ENCODE data around the gene EEF1G.
"Not testable (repeated sequence)": the region's sequence is repeated elsewhere in the genome, so short reads cannot be mapped to it uniquely, and the experiment has no call there.

EEF1G gene, protein sequence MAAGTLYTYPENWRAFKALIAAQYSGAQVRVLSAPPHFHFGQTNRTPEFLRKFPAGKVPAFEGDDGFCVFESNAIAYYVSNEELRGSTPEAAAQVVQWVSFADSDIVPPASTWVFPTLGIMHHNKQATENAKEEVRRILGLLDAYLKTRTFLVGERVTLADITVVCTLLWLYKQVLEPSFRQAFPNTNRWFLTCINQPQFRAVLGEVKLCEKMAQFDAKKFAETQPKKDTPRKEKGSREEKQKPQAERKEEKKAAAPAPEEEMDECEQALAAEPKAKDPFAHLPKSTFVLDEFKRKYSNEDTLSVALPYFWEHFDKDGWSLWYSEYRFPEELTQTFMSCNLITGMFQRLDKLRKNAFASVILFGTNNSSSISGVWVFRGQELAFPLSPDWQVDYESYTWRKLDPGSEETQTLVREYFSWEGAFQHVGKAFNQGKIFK

DNA sequence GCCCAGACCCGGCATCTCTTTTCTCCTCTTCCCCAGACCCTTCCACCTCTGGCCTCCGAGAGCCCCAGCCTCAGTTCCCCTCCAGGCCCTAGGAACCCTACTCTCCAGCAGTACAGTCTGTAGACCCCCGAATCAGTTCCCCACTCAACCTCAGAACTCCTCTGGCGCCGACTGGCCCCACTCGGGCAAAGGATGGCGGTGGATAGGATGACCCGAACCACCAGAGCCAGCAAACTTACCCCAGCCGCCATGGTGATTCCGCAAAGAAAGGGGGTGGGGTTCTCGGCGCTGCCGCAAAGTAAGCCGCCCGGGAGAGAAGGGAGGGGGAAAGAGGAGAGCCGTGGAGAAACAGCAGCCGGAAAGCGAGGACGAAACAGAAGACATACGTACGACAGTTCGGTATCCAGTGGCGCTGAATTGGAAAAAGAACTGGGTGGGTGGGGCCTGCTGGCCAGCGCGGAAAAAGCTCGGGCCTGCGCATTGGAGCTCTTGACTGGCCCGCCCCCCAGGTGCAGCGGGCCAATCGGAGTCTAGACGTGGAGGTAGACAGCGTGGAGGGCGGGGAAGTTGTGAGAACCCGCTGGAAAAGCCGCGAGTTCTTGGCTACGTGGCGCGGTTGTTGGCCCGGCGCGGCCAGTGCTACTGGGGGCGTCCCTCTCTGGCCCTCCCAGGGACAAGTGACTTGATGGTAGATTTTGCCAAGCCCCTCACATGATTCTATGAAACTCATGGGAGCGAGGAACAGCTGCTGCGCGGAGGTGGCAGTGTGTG, at the start of gene EEF1G:
Gene EEF1G (minus strand): TSS at position 300 of the 771 bp plus-strand sequence. CDS start 49 bp downstream, at position 251.
- peak; percentile 89 to 96 for DNase-seq (ENCODE audit: low read depth in 2 of 2, low spot score in 1 of 2)

DNA sequence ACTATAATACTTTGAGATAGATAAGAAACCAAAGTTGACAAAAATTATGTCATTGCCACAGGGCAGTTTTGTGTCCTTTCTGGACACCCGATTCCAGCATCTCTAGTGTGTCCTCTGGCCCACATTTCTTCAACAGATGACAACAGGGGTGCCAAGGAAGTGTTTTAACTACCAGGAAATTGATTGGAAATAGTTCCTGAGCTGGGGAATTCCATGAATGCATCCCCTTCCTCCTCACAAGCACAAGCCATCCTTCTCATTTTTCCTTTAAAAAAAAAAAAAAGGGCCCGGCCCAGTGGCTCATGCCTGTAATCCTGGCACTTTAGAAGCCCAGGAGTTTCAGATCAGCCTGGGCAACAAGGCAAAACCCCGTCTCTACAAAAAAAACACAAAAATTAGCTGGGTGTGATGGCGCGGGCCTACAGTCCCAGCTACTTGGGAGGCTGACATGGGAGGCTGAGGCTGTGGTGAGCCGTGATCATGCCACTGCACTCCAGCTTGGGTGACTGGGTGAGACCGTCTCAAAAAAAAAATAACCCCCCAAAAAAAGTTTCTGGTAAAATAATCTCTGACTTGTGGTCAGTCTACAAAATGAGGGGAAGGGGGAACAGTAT, 48.9 kb upstream of the EEF1G start:
- DNase-seq (ENCODE audit: low read depth in 2 of 2, low spot score in 1 of 2): no peak

DNA sequence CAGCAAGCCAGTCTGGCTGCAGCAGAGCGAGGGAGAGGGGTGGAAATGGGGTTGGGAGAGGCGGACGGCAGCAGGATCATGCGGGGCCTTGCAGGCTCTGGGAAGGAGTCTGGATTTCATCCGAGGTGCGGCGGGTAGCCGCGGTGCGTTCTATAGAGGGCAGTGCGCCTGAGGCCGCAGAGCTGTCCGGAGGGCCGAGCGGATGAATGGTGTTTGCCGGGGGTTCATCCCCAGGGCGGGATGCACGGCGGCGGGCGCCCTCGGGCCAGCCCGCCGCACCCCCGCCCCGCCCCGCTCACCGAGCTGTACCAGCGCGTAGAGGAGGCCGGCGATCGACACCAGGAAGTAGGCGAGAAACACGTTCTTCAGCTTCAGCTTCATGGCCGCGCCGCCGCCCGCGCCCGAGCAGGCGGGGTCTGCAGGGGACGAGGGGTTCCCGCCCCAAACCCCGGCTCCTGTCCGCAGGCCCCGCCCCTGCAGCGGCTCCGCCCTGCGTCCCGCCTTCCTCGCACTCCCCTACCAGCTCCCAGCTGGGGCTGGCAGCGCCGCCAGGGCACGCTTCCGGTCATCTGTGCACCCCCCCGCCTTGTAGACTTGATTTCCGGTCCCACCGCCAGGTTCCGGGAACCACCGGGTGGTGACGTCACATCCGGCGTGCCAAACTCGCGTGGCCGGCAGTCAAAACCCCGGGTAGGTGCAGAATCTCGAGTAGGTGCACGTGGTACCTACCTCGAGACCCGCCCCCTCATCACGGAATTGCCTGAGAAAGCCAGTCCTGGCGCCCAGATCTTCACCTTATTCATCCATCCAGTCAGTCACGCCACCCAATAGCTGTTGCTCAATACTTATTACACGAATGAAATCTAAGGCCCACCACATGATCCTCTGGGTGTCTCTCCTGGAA, 48.1 kb upstream of the EEF1G start, which contains the start of gene B3GAT3:
Gene B3GAT3 (minus strand): TSS at position 420 of the 904 bp plus-strand sequence. CDS start 39 bp downstream, at position 381.
- DNase-seq (ENCODE audit: low read depth in 2 of 2, low spot score in 1 of 2): peak; percentile 94 to 95

DNA sequence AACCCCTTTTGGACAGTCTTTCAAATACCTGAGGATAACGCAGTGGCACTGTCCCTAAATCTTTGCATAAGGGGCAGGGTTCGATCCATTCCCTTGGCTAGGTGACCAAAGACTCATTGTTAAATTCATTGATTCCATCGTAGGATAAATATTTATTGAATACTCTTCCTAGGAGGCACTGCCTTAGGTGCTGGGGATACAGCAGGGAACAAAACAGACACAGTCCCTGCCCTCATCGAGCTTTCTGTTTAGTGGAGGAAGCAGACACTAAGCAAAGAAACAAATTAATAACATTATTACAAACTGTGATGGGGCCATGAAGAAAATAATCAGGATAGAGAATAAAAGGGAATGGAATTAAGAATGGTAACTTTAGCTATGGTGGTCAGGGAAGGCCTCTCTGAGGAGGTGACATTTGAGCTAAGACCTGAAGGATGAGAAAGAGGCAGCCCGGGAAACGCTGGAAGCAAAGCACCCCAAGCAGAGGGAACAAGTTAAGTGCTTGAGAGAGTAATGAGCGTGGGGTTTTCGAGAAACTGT, 47.4 kb upstream of the EEF1G start:
- no peak for DNase-seq (ENCODE audit: low read depth in 2 of 2, low spot score in 1 of 2)

DNA sequence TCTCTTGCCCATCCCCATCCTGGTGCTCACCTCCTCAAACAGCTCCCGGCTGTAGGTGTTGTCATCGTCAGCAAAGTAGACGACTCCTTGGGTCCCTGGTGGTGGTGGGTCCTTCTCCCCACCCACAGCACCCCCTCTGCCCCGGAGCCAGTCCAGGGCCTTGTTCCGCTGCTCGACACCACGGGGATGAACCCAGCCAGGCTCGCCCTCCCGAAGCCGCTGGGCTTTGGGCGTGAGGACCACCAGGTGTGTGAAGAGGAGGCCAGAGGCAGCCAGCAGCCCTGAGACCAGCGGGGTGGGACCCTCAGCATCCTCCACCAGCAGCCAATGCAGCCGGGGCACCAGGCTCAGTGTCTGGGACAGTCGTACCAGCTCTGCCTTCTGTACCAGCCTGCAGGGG, 43.3 kb upstream of the EEF1G start:
- not testable (repeated sequence) for DNase-seq (ENCODE audit: low read depth in 2 of 2, low spot score in 1 of 2)

DNA sequence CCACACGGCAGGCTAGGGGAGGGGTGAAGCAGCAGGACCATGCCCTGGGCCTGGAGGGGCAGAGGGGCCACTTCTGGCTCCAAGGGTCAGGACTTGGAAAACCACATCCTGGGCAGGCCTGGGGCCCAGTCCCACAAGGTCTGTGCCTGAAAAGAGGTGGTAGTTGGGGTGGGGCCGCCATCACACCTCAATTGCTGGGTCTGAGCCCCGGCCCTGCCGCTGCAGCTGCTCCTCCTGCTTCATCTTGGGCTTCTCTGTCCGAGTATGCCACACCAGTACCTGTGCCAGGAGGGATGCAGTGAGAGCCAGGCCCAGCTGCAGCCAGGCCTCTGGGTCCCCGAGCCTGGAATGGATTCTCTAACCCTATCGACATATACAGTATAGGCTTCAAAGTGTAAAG, 41.8 kb upstream of the EEF1G start:
- DNase-seq (ENCODE audit: low read depth in 2 of 2, low spot score in 1 of 2): no peak

DNA sequence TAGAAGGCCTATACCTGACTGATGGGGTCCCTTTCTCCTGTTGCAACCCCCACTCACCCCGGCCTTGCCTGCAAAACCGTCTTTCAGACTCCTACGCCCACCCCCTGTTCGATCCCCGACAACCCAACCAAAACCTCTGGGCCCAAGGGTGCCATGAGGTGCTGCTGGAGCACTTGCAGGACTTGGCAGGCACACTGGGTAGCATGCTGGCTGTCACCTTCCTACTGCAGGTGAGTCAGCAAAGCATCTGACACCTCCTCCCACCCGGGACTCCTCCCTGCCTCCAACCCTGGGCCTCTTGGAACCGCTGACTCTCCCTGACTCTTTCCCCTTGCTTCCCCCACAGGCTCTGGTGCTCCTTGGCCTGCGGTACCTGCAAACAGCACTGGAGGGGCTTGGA, 40.6 kb upstream of the EEF1G start:
- no peak for DNase-seq (ENCODE audit: low read depth in 2 of 2, low spot score in 1 of 2)

DNA sequence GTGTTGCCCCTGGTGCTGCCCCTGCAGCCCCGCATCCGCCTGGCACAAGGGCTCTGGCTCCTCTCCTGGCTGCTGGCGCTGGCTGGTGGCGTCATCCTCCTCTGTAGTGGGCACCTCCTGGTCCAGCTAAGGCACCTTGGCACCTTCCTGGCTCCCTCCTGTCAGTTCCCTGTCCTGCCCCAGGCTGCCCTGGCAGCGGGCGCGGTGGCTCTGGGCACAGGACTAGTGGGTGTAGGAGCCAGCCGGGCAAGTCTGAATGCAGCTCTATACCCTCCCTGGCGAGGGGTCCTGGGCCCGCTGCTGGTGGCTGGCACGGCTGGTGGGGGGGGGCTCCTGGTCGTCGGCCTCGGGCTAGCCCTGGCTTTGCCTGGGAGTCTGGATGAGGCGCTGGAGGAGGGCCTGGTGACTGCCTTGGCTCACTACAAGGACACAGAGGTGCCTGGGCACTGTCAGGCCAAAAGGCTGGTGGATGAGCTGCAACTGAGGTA, 39.6 kb upstream of the EEF1G start:
- no peak for DNase-seq (ENCODE audit: low read depth in 2 of 2, low spot score in 1 of 2)

DNA sequence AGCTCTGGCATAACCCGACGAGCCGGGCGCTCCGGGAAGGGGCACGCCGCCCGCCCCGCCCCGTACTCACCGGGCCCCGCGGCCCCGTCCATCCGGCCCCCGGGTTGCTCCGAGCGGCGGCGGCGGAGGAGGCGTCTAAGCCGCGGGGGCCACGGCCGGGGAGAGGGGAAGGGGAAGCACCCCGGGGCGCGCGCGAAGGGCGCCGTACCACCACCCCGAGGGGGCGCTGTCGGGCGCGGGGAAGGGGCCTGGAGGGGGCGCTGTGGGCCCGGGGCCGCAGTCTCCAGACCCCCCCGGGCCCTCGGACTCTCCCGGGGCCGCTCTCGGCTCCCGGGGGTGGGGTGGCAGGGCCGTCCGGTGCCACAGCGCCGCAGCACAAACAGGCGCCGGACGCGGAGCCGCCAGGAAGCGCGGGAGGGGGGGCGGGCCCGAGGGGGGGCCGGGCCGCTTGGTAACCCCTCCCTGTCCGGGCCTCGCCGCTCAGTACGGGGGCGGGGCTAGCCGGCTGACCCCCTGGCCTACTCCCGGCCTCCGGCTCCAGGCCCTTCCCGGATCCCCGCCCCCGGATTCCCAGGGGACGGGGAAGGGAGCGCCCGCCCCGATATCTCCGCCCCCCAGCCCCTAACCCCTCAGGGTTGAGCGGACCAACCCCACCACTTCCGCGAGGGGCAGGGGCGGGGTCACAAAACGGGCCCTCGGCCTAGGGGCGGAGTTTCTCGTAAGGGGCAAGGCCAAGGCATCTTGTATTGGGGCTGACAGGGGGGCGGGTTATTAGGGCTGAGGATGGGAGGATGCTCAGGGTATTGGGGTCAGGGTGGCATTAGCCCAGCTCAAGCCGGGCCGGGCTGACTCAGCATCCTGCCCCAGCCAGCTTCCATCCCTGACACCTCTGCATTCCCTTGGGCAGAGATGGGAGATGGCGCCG, 38.9 kb upstream of the EEF1G start, which contains the start of the genes EML3 and ROM1:
Gene EML3 (minus strand): TSS at position 410 of the 925 bp plus-strand sequence. CDS start 318 bp downstream, at position 92.
Gene ROM1 (plus strand): TSS at position 892 of the 925 bp plus-strand sequence. CDS start 25 bp downstream, at position 917.
- peak; percentile 76 to 77 for DNase-seq (ENCODE audit: low read depth in 2 of 2, low spot score in 1 of 2)

DNA sequence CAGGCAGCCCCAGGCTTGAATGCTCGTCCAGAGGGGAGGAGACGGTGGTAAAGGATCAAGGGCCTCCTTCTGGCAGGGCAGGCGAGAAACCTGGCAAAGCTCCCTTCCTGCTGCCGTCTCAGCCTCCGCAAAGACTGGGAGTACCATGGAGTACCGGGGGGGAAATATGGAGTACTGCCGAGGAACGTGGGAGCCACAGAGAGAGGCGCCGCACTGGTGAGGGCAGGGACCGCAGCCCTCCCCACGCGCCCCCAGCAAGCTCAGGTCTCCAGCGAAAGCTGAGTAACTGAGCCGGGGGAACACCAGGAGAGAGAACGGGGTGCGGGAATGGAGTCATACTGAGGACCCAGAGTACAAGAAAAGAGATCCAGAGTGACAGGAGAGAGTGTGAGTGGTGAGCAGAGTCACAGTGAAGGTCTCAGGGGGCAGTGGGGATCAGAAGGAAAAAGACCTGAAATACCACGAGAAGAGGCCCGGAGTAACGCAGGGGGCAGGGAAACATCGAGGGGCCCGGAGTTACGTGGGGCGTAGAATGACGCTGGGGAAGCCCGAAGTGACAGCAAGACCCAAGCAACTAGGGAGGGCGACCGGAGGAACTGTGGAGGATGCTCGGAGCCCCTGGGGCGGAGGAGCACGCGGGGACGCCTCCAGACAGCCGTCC, 38.1 kb upstream of the EEF1G start:
- DNase-seq (ENCODE audit: low read depth in 2 of 2, low spot score in 1 of 2): no peak

DNA sequence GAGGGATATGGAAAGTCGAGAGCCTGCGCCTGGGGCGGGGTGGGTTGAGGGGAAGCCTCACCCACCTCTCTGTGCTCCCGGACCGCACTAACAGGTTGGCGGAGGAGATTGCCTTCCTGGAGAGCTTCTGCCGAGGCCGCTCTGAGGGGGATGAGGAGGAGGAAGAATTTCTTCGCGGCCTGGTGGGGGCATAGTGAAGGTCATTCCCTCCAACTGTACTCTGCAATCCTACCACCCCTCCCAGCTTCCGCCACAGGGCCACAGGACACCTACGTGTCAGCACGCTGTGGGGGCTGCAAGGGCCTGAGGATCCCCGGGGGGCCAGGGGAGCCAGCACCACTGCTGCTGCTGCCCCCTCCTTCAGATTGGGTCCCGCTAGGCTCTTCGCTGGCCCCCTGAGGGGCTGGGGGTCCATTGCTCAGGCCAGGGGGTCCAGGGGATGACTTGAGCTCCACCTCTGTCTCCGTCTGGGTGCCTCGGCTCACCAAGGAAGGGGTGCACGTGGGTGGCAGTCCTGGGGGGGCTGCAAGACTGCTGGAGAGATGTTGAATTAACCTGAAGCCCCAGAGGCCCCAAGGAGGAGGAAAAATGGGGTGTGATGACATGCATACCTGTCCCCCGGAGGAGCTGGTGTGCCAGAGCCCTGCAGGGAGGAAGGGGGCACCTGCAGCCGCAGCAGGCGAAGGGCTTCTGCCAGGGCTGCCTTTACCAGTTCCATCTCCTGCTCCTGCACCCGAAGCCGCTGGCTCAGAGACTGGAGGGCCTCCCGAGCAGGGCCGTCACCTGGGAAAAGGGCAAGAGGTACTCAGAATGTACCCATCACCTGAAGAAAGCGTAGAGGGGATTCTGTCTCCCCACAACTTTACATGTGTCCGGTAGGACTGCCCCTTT, 37.4 kb upstream of the EEF1G start:
- no peak for DNase-seq (ENCODE audit: low read depth in 2 of 2, low spot score in 1 of 2)

DNA sequence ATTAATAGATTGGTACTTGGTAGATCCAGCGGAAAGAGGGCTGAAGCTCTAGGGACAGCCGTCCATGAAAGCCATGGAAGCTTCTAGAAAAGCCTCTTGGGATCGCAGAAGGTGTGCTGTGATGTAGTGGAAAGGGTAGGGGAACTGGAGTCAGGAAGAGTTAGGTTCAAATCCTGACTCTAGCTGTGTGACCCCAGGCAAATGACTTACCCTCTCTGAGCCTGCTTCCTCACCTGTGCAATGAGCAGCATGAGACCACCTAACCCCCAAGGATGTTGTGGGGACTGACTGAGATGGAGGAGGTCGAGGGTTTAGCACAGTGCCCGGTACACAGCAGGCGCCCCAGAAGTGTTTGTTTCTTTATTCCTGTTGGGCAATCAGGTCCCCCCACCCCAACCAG, 36.7 kb upstream of the EEF1G start:
- no peak for DNase-seq (ENCODE audit: low read depth in 2 of 2, low spot score in 1 of 2)

DNA sequence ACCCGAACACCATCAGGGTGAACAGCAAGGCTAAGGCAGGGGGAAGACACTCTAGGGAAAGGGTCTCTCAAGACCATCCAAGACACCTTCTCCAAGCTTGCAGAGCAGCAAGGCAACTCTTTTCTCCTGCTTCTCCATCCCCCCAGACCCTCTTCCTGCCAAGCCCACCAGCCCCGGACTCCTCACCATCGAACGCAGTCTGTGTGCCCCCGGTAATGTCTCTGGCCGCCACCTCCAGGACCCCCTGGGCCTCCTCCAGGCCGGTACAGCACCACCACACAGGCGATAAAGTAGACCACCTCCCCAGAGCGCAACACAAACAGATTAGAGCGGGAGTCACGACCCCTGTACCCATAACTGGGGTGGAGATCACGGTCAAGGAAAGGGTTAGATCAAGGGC, 35.1 kb upstream of the EEF1G start:
- no peak for DNase-seq (ENCODE audit: low read depth in 2 of 2, low spot score in 1 of 2)

DNA sequence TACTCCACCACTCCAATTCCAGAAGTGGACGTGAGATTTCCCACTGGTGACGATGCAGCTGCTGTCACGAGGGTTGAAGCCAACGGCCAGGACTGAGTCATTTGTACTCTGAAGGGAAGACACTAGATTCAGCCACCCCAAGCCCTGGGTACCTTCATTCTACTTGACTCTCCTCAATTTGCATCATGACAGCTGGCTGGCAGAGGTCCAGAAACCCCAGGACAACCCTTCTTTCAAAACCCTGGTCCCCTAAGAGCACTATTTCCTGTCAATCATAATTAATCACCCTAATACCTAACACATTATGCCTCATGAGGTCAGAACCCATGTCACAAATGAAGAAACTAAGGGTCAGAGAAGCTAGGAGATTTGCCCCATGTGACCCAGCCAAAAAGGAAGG, 34.0 kb upstream of the EEF1G start:
- DNase-seq (ENCODE audit: low read depth in 2 of 2, low spot score in 1 of 2): no peak

DNA sequence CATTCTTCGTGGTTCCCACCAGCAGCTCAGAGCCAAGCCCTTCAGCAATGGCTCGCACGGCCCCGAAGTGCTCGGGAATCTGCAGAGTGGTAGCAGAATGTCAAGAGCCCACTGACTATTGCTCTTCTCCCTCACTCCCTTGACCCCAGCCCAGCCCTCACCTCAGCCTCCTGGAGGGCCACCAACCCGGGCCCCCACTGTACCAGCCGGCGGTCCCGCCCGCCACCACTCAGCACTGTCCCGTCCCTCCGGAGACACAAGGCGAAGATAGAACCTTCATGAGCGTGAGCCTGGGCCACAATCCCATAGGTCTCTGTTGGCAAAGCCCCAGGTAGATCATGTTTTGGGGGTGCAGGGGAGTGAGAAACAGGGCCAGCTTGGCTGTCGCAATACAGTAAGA, 32.2 kb upstream of the EEF1G start:
- DNase-seq (ENCODE audit: low read depth in 2 of 2, low spot score in 1 of 2): no peak

DNA sequence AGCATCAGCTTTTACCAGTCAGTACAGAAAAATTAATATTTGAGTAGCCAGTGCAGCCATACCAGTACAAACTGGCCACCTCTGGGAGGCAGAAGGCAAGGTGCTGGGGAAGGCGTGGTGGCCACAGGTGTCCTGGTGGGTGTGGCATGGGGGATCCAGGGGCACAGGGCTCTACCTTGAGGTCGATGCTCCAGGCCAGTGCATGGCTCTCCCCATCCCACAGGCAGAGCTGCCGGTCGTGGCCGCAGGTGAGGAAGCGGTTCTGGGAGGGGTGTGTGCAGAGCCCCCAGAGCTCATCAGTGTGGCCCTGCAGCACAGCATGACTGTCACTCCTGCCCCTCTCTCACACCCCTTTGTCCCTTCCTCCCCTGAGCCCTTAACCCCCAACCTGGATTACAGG, 31.8 kb upstream of the EEF1G start:
- no peak for DNase-seq (ENCODE audit: low read depth in 2 of 2, low spot score in 1 of 2)

DNA sequence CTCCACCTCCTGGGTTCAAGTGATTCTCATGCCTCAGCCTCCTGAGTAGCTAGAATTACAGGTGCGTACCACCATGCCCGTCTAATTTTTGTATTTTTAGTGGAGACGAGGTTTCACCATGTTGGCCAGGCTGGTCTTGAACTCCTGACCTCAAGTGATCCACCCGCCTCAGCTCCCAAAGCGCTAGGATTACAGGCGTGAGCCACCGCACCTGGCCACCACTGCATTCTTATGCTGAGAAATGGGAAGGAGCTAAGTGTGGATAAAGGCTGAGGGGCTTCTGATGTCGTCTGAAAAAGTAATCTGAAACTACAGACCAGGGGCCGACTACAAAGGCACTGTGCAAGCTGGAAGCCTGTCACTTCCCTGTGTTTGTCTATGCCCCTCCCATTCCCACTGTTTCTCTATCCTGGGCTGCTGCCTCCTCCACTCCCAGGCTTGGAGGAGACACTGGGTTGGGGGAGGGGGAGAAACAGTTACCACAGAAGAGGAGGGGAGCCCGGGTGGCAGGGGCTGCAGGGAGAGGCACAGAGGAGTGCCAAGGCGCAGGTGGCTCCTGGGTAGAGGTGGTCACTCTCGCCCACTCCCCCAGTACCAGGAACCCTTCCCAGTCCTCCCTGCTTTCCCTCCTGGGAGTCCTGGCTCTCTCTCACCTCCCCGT, 30.9 kb upstream of the EEF1G start:
- DNase-seq (ENCODE audit: low read depth in 2 of 2, low spot score in 1 of 2): no peak
